HepG2 (cell line): ENCODE results near the gene COPS7A. TPM values are rescaled to one million over a fixed set of nuclear protein-coding genes. Genes with fewer than 3 reads are reported as not detected.

Experiments used
- ATAC-seq: fragments of 200-7000 bp; cut with Tn5 transposase; 3 replicates; pipeline ENCODE4 v1.9.1; 2020; ENCODE audit warnings: mild to moderate bottlenecking, moderate library complexity
- BruUV-seq: library from RNA; stranded (reverse); fragments of 400-500 nt; replicated peaks from 2 replicates; lab custom pipeline; 2021; lab: Mats Ljungman, UMichigan
- CTCF ChIA-PET: fragments of 300-600 bp; formaldehyde crosslinking; extraction: SDS; loops from one replicate; lab custom pipeline; 2021; ENCODE audit warnings: low total read pairs, inconsistent platforms, low intra/inter-chr PET ratio; lab: Yijun Ruan, JAX
- POLR2A ChIA-PET: fragments of 350-600 bp; sonication (Branson Sonifier 250); formaldehyde crosslinking; loops from one replicate; lab custom pipeline; 2020; ENCODE audit warnings: antibody characterized with exemption, inconsistent platforms; lab: Yijun Ruan, JAX
- DNase-seq: peaks from one replicate; pipeline ENCODE4 v3.0.0-alpha.2; 2015; ENCODE audit warnings: low spot score
- FAIRE-seq: peaks from 3 replicates; lab custom pipeline; 2011; peaks lifted over from hg19 to GRCh38; lab: Jason Lieb, UNC
- H2AFZ ChIP-seq: one replicate; pipeline ENCODE4 v1.6.1; 2011; ENCODE audit warnings: low read length, inconsistent platforms
- H3K27ac ChIP-seq: fragments of 300-600 bp; 3 replicates; pipeline ENCODE4 v1.8.0; 2011; ENCODE audit warnings: mixed run types, mild to moderate bottlenecking, mixed read lengths, low read length, inconsistent platforms; ENCODE audit not compliant: insufficient read depth; ENCODE audit errors: extremely low read length
- H3K27me3 ChIP-seq, 2 experiments: fragments of 200-600 bp in 1 of 2; 2 replicates in 1 of 2; 3 replicates in 1 of 2; pipeline versions ENCODE4 v1.6.0 to v1.8.0; 2011; ENCODE audit warnings: low read length in 2 of 2, mild to moderate bottlenecking in 2 of 2, moderate library complexity in 2 of 2, inconsistent platforms in 1 of 2; ENCODE audit not compliant: insufficient read depth in 2 of 2, control insufficient read depth in 1 of 2
- H3K36me3 ChIP-seq, 2 experiments: fragments of 200-600 bp in 1 of 2; replicated peaks in 1 of 2; 2 replicates in 1 of 2; 3 replicates in 1 of 2; pipeline versions ENCODE4 v1.5.1 to v1.8.0; 2011; ENCODE audit warnings: low read length in 2 of 2, inconsistent platforms in 1 of 2; ENCODE audit not compliant: insufficient read depth in 2 of 2, control insufficient read depth in 1 of 2
- H3K4me1 ChIP-seq: 2 replicates; pipeline ENCODE4 v1.5.1; 2012; ENCODE audit warnings: low read length, inconsistent platforms; ENCODE audit not compliant: insufficient read depth
- H3K4me2 ChIP-seq: 2 replicates; pipeline ENCODE4 v1.6.0; 2011; ENCODE audit warnings: low read depth, low read length, inconsistent platforms
- H3K4me3 ChIP-seq, 3 experiments: fragments of 200-600 bp in 1 of 3; sonication (generic), shearing (Covaris generic) in 1 of 3; replicated peaks in 1 of 3; 2 replicates each; pipeline ENCODE4 v1.5.1; 2011 to 2016; ENCODE audit warnings: low read length in 3 of 3, inconsistent platforms in 2 of 3, low read depth in 2 of 3, mild to moderate bottlenecking in 2 of 3, control low read depth in 1 of 3, mixed read lengths in 1 of 3; ENCODE audit not compliant: insufficient read depth in 1 of 3
- H3K79me2 ChIP-seq: one replicate; pipeline ENCODE4 v1.6.1; 2011; ENCODE audit warnings: low read length, inconsistent platforms; ENCODE audit not compliant: insufficient read depth
- H3K9ac ChIP-seq: 2 replicates; pipeline ENCODE4 v1.6.0; 2011; ENCODE audit warnings: mild to moderate bottlenecking, low read depth, low read length, inconsistent platforms; ENCODE audit not compliant: insufficient read depth
- H3K9me3 ChIP-seq: 2 replicates; pipeline ENCODE4 v1.5.1; 2012; ENCODE audit warnings: mild to moderate bottlenecking, low read length
- H4K20me1 ChIP-seq: 2 replicates; pipeline ENCODE4 v1.6.0; 2011; ENCODE audit warnings: inconsistent platforms, mild to moderate bottlenecking, low read length, moderate library complexity; ENCODE audit not compliant: insufficient read depth
- DPF2 ChIP-seq: sonication (generic); formaldehyde crosslinking; IDR thresholded peaks from 2 replicates; pipeline ENCODE4 v1.4.0; 2020; ENCODE audit warnings: mild to moderate bottlenecking, low read depth, missing genetic modification reagents, borderline replicate concordance
- RORA ChIP-seq: sonication (generic); formaldehyde crosslinking; IDR thresholded peaks from 2 replicates; pipeline ENCODE4 v1.5.0; 2020; ENCODE audit warnings: mild to moderate bottlenecking, missing genetic modification reagents, moderate library complexity
- ZBTB4 ChIP-seq: sonication (generic); formaldehyde crosslinking; IDR thresholded peaks from 2 replicates; pipeline ENCODE4 v1.4.0; 2020; ENCODE audit warnings: missing genetic modification reagents, mild to moderate bottlenecking, borderline replicate concordance
- WGBS: methylation state at CpG from one replicate; pipeline ENCODE4 v1.1.6; 2017; ENCODE audit warnings: low lambda C conversion rate; 5-methylcytosine and 5-hydroxymethylcytosine counted together
- in situ Hi-C: cut with HindIII; loops from 2 replicates; pipeline ENCODE4 v1.10.0; 2017; ENCODE audit warnings: low pct_unique_long_range_greater_than_20kb; ENCODE audit not compliant: extremely low pct_ligation_motif_present
- intact Hi-C: fragments of 100-400 bp; cut with micrococcal nuclease; formaldehyde crosslinking; loops from one replicate; pipeline ENCODE4 v1.10.0; 2022; ENCODE audit not compliant: unreplicated experiment
- polyA plus RNA-seq, 8 experiments: library from polyadenylated mRNA; depleted of rRNA in 3 of 8; stranded (reverse) in 7 of 8; unstranded in 1 of 8; fragments of >200 nt; fragmentation: Illumina TruSeq in 4 of 8; extraction: Trizol in 4 of 8; gene quantifications; 2 replicates each; pipeline versions ENCODE4 v1.2.1 to v1.2.3, GENCODE V29; 2011 to 2016; ENCODE audit warnings: low read depth in 4 of 8, missing spikeins in 1 of 8, mixed read lengths in 1 of 8; ENCODE audit not compliant: insufficient read depth in 1 of 8
- total RNA-seq, 5 experiments: library from RNA; depleted of rRNA; stranded (reverse); fragments of >200 nt; fragmentation: Illumina TruSeq; extraction: Trizol; gene quantifications; 2 replicates each; pipeline ENCODE4 v1.2.3, GENCODE V29; 2016; ENCODE audit warnings: low read depth in 1 of 5
- TF ChIP-seq, protein P1 (sequence below): sonication (generic); formaldehyde crosslinking; IDR thresholded peaks from 2 replicates; pipeline ENCODE4 v1.4.0; 2020; ENCODE audit warnings: mild to moderate bottlenecking, missing genetic modification reagents

Gene COPS7A
- total and polyA plus RNA-seq, 2 of the 13 experiments (the other 11 are each of a cell fraction or from before 2014, with no cell fraction given): 40.0 to 73.6 TPM

GRCh38 chr12:6751767-6752166 lies 27.9 kb downstream of the COPS7A start:
- POLR2A ChIA-PET: interaction anchor here (1.1 to 3.8 kb wide), 12 partner anchors 17 to 138 kb away, joined by 3 to 162 read pairs (median 18); partner anchors contain the start of genes CD4, CDCA3, COPS7A and GPR162
- WGBS: 98% methylated on average over 7 of the region's 7 CpGs

More at GRCh38 chr12:6751767-6752166, 27.9 kb downstream of the COPS7A start:
- ATAC-seq (no peak), DNase-seq (no peak), FAIRE-seq (no peak)
- Histone ChIP-seq H3K27ac (peak overlapping the region; percentile 96), H3K27me3 (no peaks in the 10 kb centered on the region), H3K9ac (peak overlapping the region; percentile 96), H3K79me2 (peaks cover 21% of the 10 kb centered on the region), H3K4me1 (peaks cover 28% of the 10 kb centered on the region), H3K4me3 (peak overlapping the region; percentile 73 to 99 (median 97); a peak in 5 of 6 replicates), H4K20me1 (0 out of 2 replicates have a peak, but pooled peaks cover 6% of the 10 kb centered on the region), H3K9me3 (no peaks in the 10 kb centered on the region), H3K4me2 (peak overlapping the region; percentile 98), H3K36me3 (peaks cover 31 to 47% of the 10 kb centered on the region in 2 experiments), H2AFZ (no peak overlapping the region)
- in situ Hi-C loops (loop anchor here (5.0 kb wide), 1 partner anchor 76 kb away; the partner anchor contains the start of gene P3H3), intact Hi-C loops (loop anchor here (2.0 kb wide), 2 partner anchors 17 to 63 kb away; partner anchors contain the start of gene ZNF384)
- CTCF ChIA-PET: interaction anchor here (3.5 to 4.4 kb wide), 2 partner anchors 27 to 74 kb away, joined by 34 to 54 read pairs; no protein-coding TSS in a partner anchor
- TF ChIP-seq DPF2 (CRISPR knock-in tag) (no peak), RORA (CRISPR knock-in tag) (no peak), ZBTB4 (0 out of 2 replicates have a peak, but pooled peaks have one; percentile 32)
- TF ChIP-seq, protein P1, sequence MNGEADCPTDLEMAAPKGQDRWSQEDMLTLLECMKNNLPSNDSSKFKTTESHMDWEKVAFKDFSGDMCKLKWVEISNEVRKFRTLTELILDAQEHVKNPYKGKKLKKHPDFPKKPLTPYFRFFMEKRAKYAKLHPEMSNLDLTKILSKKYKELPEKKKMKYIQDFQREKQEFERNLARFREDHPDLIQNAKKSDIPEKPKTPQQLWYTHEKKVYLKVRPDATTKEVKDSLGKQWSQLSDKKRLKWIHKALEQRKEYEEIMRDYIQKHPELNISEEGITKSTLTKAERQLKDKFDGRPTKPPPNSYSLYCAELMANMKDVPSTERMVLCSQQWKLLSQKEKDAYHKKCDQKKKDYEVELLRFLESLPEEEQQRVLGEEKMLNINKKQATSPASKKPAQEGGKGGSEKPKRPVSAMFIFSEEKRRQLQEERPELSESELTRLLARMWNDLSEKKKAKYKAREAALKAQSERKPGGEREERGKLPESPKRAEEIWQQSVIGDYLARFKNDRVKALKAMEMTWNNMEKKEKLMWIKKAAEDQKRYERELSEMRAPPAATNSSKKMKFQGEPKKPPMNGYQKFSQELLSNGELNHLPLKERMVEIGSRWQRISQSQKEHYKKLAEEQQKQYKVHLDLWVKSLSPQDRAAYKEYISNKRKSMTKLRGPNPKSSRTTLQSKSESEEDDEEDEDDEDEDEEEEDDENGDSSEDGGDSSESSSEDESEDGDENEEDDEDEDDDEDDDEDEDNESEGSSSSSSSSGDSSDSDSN (CRISPR knock-in tag): 0 out of 2 replicates have a peak, but pooled peaks have one; percentile 25
- no TSS peak for BruUV-seq
